A673 (cell line): ENCODE results near the gene BRAF. TPM values are rescaled to one million over a fixed set of nuclear protein-coding genes. Genes with fewer than 3 reads are reported as not detected.

Experiments used
- BruUV-seq: library from RNA; stranded (reverse); fragments of 400-500 nt; replicated peaks from 2 replicates; lab custom pipeline; 2021; lab: Mats Ljungman, UMichigan
- CTCF ChIA-PET: fragments of 300-600 bp; sonication (Branson Sonifier 250); formaldehyde crosslinking; loops from one replicate; lab custom pipeline; 2022; ENCODE audit warnings: antibody characterized with exemption; lab: Charles Lee
- POLR2A ChIA-PET: fragments of 300-600 bp; sonication (Branson Sonifier 250); formaldehyde crosslinking; loops from one replicate; lab custom pipeline; 2022; ENCODE audit warnings: antibody characterized with exemption; ENCODE audit not compliant: low non-redundant PET; lab: Charles Lee
- DNase-seq: peaks from one replicate; pipeline ENCODE4 v3.0.0-alpha.2; 2015; ENCODE audit warnings: low spot score
- H3K27ac ChIP-seq: fragments of 200-600 bp; sonication (generic); 2 replicates; pipeline ENCODE4 v1.5.1; 2016; ENCODE audit warnings: mixed run types, low read depth, mild to moderate bottlenecking, mixed read lengths, antibody characterized with exemption, low read length; ENCODE audit not compliant: poor library complexity, severe bottlenecking
- H3K27me3 ChIP-seq: fragments of 200-600 bp; sonication (generic); replicated peaks from 2 replicates; pipeline ENCODE4 v1.6.1; 2017; ENCODE audit warnings: mixed run types, low read depth, mild to moderate bottlenecking, mixed read lengths, antibody characterized with exemption, low read length; ENCODE audit not compliant: insufficient read depth, poor library complexity
- H3K36me3 ChIP-seq: fragments of 200-600 bp; sonication (generic); 2 replicates; pipeline ENCODE4 v1.6.1; 2016; ENCODE audit warnings: mixed run types, mild to moderate bottlenecking, mixed read lengths, antibody characterized with exemption, low read length; ENCODE audit not compliant: insufficient read depth, poor library complexity, severe bottlenecking
- H3K4me1 ChIP-seq: fragments of 200-600 bp; sonication (generic); 2 replicates; pipeline ENCODE4 v1.6.1; 2017; ENCODE audit warnings: mixed run types, mild to moderate bottlenecking, mixed read lengths, antibody characterized with exemption, low read length; ENCODE audit not compliant: insufficient read depth, poor library complexity, severe bottlenecking
- H3K4me3 ChIP-seq: fragments of 200-600 bp; sonication (generic); 2 replicates; pipeline ENCODE4 v1.5.1; 2016; ENCODE audit warnings: low read depth, mixed run types, mild to moderate bottlenecking, mixed read lengths, low read length; ENCODE audit not compliant: poor library complexity, severe bottlenecking
- H3K9me3 ChIP-seq: fragments of 200-600 bp; sonication (generic); 2 replicates; pipeline ENCODE4 v1.6.1; 2016; ENCODE audit warnings: mixed run types, low read depth, mild to moderate bottlenecking, mixed read lengths, antibody characterized with exemption, low read length; ENCODE audit not compliant: poor library complexity, severe bottlenecking
- CTCF ChIP-seq: fragments of 300-800, 200-600 bp; sonication (generic); conservative IDR thresholded peaks from 2 replicates; pipeline ENCODE4 v1.5.1; 2017; ENCODE audit warnings: low read depth, mild to moderate bottlenecking, antibody characterized with exemption, low read length, moderate library complexity, mixed read lengths
- EZH2 ChIP-seq: fragments of 200-600 bp; sonication (generic); IDR thresholded peaks from 2 replicates; pipeline ENCODE4 v1.6.1; 2017; ENCODE audit warnings: borderline replicate concordance, low read depth, mild to moderate bottlenecking, mixed read lengths, antibody characterized with exemption, low read length; ENCODE audit not compliant: poor library complexity, severe bottlenecking
- intact Hi-C: fragments of 100-400 bp; cut with micrococcal nuclease; formaldehyde crosslinking; loops from one replicate; pipeline ENCODE4 v1.10.0; 2022; ENCODE audit not compliant: unreplicated experiment
- total RNA-seq: library from RNA; stranded (reverse); gene quantifications from 2 replicates; pipeline ENCODE4 v1.2.3, GENCODE V29; 2021

BRAF gene
- total RNA-seq, 1 experiment from 2014 or later, result 31.8 TPM

- no peaks in the 10 kb centered on the region for H3K36me3 ChIP-seq
- peaks cover 3% of the 10 kb centered on the region for H3K4me1 ChIP-seq
- no peak overlapping the region for H3K27ac ChIP-seq
- no peak overlapping the region for H3K4me3 ChIP-seq
- TF ChIP-seq CTCF (no peak), EZH2 (no peak)
- no peaks in the 10 kb centered on the region for H3K9me3 ChIP-seq
- DNase-seq, result no peak
- ChIA-PET POLR2A (no interaction called here), CTCF (no interaction called here)
- intact Hi-C loops, result no loop called here
- no TSS peak for BruUV-seq
- H3K27me3 ChIP-seq, result no peaks in the 10 kb centered on the region
These were observed 57.0 kb downstream of the BRAF start for GRCh38 chr7:140867467-140868462.

GRCh38 chr7:140866926-140867325 lies 57.8 kb downstream of the BRAF start:
- intact Hi-C loops, result no loop called here
- peaks cover 3% of the 10 kb centered on the region for H3K4me1 ChIP-seq
- POLR2A ChIA-PET, result no interaction called here
- H3K9me3 ChIP-seq, result no peaks in the 10 kb centered on the region
- no peaks in the 10 kb centered on the region for H3K36me3 ChIP-seq
- CTCF ChIA-PET, result no interaction called here
- no peaks in the 10 kb centered on the region for H3K27me3 ChIP-seq
- TF ChIP-seq CTCF (no peak), EZH2 (no peak)
- no peak overlapping the region for H3K4me3 ChIP-seq
- no peak overlapping the region for H3K27ac ChIP-seq
- BruUV-seq, result no TSS peak
- no peak for DNase-seq

- Histone ChIP-seq H3K4me1 (peaks cover 3% of the 10 kb centered on the region), H3K27ac (no peak overlapping the region), H3K36me3 (no peaks in the 10 kb centered on the region), H3K27me3 (no peaks in the 10 kb centered on the region), H3K9me3 (no peaks in the 10 kb centered on the region), H3K4me3 (no peak overlapping the region)
- no peak for DNase-seq
- intact Hi-C loops, result no loop called here
- no TSS peak for BruUV-seq
- CTCF ChIA-PET, result no interaction called here
- no peak for TF ChIP-seq CTCF
- no peak for TF ChIP-seq EZH2
- POLR2A ChIA-PET, result no interaction called here
These were observed 60.0 kb downstream of the BRAF start for GRCh38 chr7:140864732-140865131.
